GM12892 (cell line): ENCODE measurements around the gene CHI3L1.

ENCODE experiments used
- POLR2A ChIP-seq: IDR thresholded peaks from 2 replicates; pipeline ENCODE4 v1.6.1; 2011; ENCODE audit warnings: low read depth, low read length, control low read depth
- POLR2AphosphoS5 ChIP-seq: IDR thresholded peaks from 2 replicates; pipeline ENCODE4 v1.6.1; 2011; ENCODE audit warnings: low read depth, low read length, control low read depth
- TAF1 ChIP-seq: IDR thresholded peaks from 2 replicates; pipeline ENCODE4 v1.6.1; 2011; ENCODE audit warnings: low read depth, mild to moderate bottlenecking, control low read depth, low read length, borderline replicate concordance

DNA sequence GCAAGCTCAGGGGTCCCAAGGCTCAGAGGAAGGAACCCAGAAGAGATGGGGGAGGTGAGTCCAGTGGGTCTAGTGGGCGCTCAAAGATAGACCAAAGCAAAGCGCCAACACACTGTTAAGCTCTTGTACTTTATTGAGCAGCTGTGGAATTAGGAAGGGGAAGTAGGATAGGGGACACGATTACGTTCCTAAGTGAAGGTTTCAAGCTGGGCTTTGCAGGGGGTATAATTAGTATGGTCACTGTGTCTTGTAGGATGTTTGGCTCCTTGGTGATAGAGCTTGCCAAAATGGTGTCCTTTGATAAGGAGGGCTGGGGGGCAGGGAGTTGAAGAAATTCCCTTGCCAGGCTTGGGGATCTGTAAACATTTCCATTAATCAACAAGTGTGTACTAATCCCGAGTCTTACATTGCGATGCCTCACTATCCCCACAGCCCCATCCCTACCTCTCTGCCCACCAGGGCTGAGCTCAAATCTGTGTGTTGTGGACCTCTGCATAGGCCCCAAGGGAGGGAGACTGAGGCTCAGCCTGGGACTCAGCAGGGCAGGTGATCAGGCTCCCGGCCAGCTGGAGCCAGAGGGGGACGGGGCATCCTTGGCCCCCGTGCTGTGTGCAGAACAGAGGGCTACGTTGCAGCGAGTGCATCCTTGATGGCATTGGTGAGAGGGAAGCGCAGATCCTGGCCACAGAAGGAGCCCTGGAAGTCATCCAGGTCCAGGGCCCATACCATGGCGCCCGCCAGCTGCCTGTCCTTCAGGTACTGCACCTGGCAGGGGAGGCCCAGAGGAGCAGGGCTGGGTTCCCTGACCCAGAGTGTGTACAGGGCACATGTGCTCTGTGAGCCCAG is 7.5 kb downstream of the CHI3L1 start:
- TF ChIP-seq POLR2AphosphoS5 = no peak
- TF ChIP-seq POLR2A = no peak
- no peak for TF ChIP-seq TAF1
